Gastrocnemius medialis (tissue), 4 donors: ENCODE measurements around the gene SMG6.

Source experiments
- POLR2A ChIP-seq, 2 donors: fragments of 450-650 bp; IDR thresholded peaks; one replicate each; pipeline ENCODE4 v1.6.1; 2017; ENCODE audit warnings: antibody characterized with exemption in 2 of 2, mild to moderate bottlenecking in 2 of 2, moderate library complexity in 2 of 2
- TF ChIP-seq, protein P1 (sequence below), 5 experiments: fragments of 450-650 bp in 3 of 5; fragments of 200-600 bp in 2 of 5; sonication (generic) in 2 of 5; IDR thresholded peaks in 4 of 5; conservative IDR thresholded peaks in 1 of 5; 1 replicate in 4 of 5; 2 replicates in 1 of 5; pipeline ENCODE4 v1.5.1; 2016 to 2019; ENCODE audit warnings: antibody characterized with exemption in 5 of 5, mild to moderate bottlenecking in 3 of 5, moderate library complexity in 3 of 5

DNA sequence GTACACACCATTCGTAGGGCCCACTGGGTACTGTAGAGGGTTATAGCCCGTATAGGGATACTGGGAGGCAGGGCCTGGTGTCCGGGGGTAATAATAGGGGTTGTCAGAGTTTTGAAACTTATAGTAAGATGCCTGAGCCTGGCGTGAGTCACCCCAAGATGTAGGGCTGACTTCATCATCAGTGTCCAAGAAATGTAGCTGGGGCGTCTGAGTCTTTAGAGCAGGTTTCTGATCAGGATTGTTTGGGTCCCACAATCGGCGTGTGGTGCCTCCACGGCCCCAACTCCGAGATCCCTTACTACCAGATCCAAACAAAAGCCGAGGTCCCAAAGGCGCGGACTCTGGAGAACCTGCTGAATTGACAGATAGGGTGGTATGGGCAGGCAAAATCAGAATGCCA lies 4.4 kb downstream of the SMG6 start:
- TF ChIP-seq, protein P1, sequence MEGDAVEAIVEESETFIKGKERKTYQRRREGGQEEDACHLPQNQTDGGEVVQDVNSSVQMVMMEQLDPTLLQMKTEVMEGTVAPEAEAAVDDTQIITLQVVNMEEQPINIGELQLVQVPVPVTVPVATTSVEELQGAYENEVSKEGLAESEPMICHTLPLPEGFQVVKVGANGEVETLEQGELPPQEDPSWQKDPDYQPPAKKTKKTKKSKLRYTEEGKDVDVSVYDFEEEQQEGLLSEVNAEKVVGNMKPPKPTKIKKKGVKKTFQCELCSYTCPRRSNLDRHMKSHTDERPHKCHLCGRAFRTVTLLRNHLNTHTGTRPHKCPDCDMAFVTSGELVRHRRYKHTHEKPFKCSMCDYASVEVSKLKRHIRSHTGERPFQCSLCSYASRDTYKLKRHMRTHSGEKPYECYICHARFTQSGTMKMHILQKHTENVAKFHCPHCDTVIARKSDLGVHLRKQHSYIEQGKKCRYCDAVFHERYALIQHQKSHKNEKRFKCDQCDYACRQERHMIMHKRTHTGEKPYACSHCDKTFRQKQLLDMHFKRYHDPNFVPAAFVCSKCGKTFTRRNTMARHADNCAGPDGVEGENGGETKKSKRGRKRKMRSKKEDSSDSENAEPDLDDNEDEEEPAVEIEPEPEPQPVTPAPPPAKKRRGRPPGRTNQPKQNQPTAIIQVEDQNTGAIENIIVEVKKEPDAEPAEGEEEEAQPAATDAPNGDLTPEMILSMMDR (IDR thresholded peaks at IDR 0.05 in 4 of 5, conservative IDR thresholded peaks at IDR 0.05 in 1 of 5), result no peak
- TF ChIP-seq POLR2A (IDR thresholded peaks at IDR 0.05), result no peak
